ENCODE data around the gene PATZ1. TPM values are rescaled to one million over a fixed set of nuclear protein-coding genes. Genes with fewer than 3 reads are reported as not detected.

PATZ1 gene
- total and polyA plus RNA-seq, 9 of the 15 experiments (the other 6 are each of a cell fraction or from before 2014, with no cell fraction given): 0.63 to 7.8 (median 4.2) TPM

DNA sequence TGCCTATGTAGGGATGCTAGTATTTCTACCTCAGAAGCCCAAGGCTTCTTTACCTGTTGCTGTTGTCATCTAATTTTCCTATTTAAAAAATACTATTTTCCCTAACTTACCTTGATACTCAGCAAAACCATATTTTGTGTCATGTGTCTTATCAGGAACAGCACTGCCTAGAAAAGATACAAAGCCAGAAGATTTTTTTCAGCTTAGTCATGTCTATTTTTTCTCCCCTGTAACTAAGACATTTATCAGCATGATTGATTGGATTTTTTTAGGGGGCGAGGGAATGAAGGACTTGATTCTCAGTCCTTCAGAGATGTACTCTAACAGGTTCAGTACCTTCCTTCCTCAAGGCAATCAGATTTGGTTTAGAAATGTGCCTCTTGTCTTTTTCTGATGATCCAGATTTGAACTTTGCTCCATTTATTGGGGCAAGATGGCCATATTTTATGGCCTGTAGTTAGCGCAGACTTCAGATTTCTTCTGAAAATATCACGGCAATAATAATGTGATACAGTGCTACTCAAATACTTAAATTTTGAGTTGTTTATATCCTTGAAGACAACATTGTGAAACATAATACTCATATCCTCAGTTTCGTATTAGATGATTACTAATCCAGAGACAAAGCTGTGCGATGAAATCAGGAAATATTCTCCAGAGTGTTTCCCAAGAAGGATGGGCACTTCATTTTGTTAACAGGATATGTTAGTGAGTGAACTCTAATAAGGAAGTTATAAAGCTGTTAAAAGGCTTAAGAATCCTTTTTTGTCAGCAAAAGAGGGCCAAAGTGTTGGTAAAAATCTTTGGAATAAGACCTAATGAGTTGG is 50.1 kb downstream of the PATZ1 start:
- Histone ChIP-seq H3K4me3 (no peak overlapping the region), H2AFZ (ENCODE audit: low read depth, low read length) (no peak overlapping the region), H3K79me2 (ENCODE audit: control insufficient read depth, insufficient read depth, low read length) (no peaks in the 10 kb centered on the region), H3K9me3 (replicated peaks; ENCODE audit: control insufficient read depth, insufficient read depth, low read depth, low read length) (no peaks in the 10 kb centered on the region), H3K27me3 (ENCODE audit: control insufficient read depth in 2 of 2, insufficient read depth in 2 of 2, low read length in 2 of 2) (no peaks in the 10 kb centered on the region), H3K36me3 (ENCODE audit: control insufficient read depth, insufficient read depth, low read length) (no peaks in the 10 kb centered on the region), H3K27ac (ENCODE audit: extremely low read depth, low read depth, low read length) (peak overlapping the region; percentile 43; the same call in 1 of the 3 replicates), H3K9me1 (ENCODE audit: control insufficient read depth, insufficient read depth, low read length) (no peaks in the 10 kb centered on the region), H3K4me2 (ENCODE audit: insufficient read depth, low read length) (peak overlapping the region; percentile 48), H3K4me1 (replicated peaks in 1 of 2; ENCODE audit: control insufficient read depth in 2 of 2, insufficient read depth in 2 of 2, low read length in 2 of 2) (peaks cover 9 to 18% of the 10 kb centered on the region in 2 experiments; a peak in 4 of 5 replicates), H3K9ac (ENCODE audit: insufficient read depth in 1 of 2, low read depth in 2 of 2, low read length in 2 of 2) (peak overlapping the region in 1 of 2 experiments; percentile 19; a peak in 2 of 4 replicates), H4K20me1 (replicated peaks; ENCODE audit: control insufficient read depth, insufficient read depth, low read length) (no peaks in the 10 kb centered on the region)
- peak; percentile 70 for FAIRE-seq
- ATAC-seq: 0 out of 3 replicates have a peak, but pooled peaks have one; percentile 10
- BruUV-seq (replicated peaks): no TSS peak
- POLR2A ChIA-PET: interaction anchor here (0.5 to 1.0 kb wide), 2 partner anchors 17 to 56 kb away, joined by 3 to 5 read pairs; no protein-coding TSS in a partner anchor
- intact Hi-C loops (cut with micrococcal nuclease): no loop called here
- CTCF ChIA-PET (ENCODE audit: low intra/inter-chr PET ratio): interaction anchor here (0.6 kb wide), 1 partner anchor 16 kb away, joined by 4 read pairs; no protein-coding TSS in a partner anchor
- peak in 2 of 4 experiments; percentile 40 for DNase-seq (ENCODE audit: extremely low read depth in 1 of 4, low spot score in 3 of 4)
- 35% methylated on average over 5 of the region's 5 CpGs for WGBS (ENCODE audit: insufficient coverage, low coverage, missing lambda C conversion rate)
- in situ Hi-C loops (cut with MboI): no loop called here
- TF ChIP-seq DPF2 (IDR thresholded peaks at IDR 0.05) (peak; percentile 89), MTA2 (IDR thresholded peaks at IDR 0.05; ENCODE audit: low read depth) (0 out of 2 replicates have a peak, but pooled peaks have one; percentile 39), ZNF551 (CRISPR knock-in tag; IDR thresholded peaks at IDR 0.05) (no peak), ZFP1 (CRISPR knock-in tag; IDR thresholded peaks at IDR 0.05) (no peak), ZNF384 (IDR thresholded peaks at IDR 0.05; ENCODE audit: low read depth, low read length) (peak; percentile 67), BRD4 (IDR thresholded peaks at IDR 0.05) (no peak), ARID1B (IDR thresholded peaks at IDR 0.05) (peak; percentile 87), MEIS2 (IDR thresholded peaks at IDR 0.05; ENCODE audit: partially characterized antibody) (peak; percentile 94), SMARCC2 (IDR thresholded peaks at IDR 0.05; ENCODE audit: low read depth) (peak; percentile 45; the same call in 1 of the 2 replicates), EZH2 (IDR thresholded peaks at IDR 0.05; ENCODE audit: borderline replicate concordance, low read depth, low read length) (no peak), TEAD1 (CRISPR knock-in tag; IDR thresholded peaks at IDR 0.05) (peak in 1 of 2 experiments; percentile 65; a peak in 1 of 4 replicates), MCM5 (IDR thresholded peaks at IDR 0.05; ENCODE audit: low read depth) (no peak), MITF (IDR thresholded peaks at IDR 0.05) (peak; percentile 30; the same call in 1 of the 2 replicates), SMARCA4 (IDR thresholded peaks at IDR 0.05) (peak; percentile 84; the same call in 1 of the 2 replicates), TARDBP (IDR thresholded peaks at IDR 0.05) (no peak), CBFA2T3 (IDR thresholded peaks at IDR 0.05) (peak; percentile 81), FOXJ2 (tag; IDR thresholded peaks at IDR 0.05) (peak; percentile 66; the same call in 1 of the 2 replicates), ZNF766 (CRISPR knock-in tag; conservative IDR thresholded peaks at IDR 0.05) (0 out of 2 replicates have a peak, but pooled peaks have one; percentile 28), FOSL1 (tag; conservative IDR thresholded peaks at IDR 0.05) (peak; percentile 84), RCOR1 (IDR thresholded peaks at IDR 0.05; ENCODE audit: borderline replicate concordance in 1 of 2, low read depth in 2 of 2, low read length in 2 of 2) (peak in 1 of 2 experiments; percentile 42; a peak in 1 of 4 replicates), PKNOX1 (IDR thresholded peaks at IDR 0.05) (peak; percentile 91)

Data from K562 (cell line).